Calu3 (cell line): Measurements from ENCODE around the gene VPS13D. TPM values are rescaled to one million over a fixed set of nuclear protein-coding genes. Genes with fewer than 3 reads are reported as not detected.

Source experiments
- Bru-seq: library from RNA; stranded (reverse); fragments of 400-500 nt; gene quantifications from one replicate; lab custom pipeline; 2021; lab: Mats Ljungman, UMichigan
- BruChase-seq, 2 experiments: library from RNA; stranded (reverse); fragments of 400-500 nt; gene quantifications; one replicate each; lab custom pipeline; 2021; lab: Mats Ljungman, UMichigan
- BruUV-seq: library from RNA; stranded (reverse); fragments of 400-500 nt; replicated peaks from 2 replicates; lab custom pipeline; 2021; lab: Mats Ljungman, UMichigan
- CTCF ChIA-PET: fragments of 300-600 bp; sonication (Branson Sonifier 250); formaldehyde crosslinking; loops from one replicate; lab custom pipeline; 2022; ENCODE audit warnings: antibody characterized with exemption; lab: Charles Lee
- DNase-seq: peaks from one replicate; pipeline ENCODE4 v3.0.0; 2022
- H3K27ac Mint-ChIP-seq: one replicate; pipeline ENCODE4 v1.8.0; 2022; ENCODE audit warnings: mixed read lengths; ENCODE audit not compliant: unreplicated experiment
- H3K27me3 Mint-ChIP-seq: one replicate; pipeline ENCODE4 v1.8.0; 2022; ENCODE audit warnings: mixed read lengths; ENCODE audit not compliant: unreplicated experiment
- H3K36me3 Mint-ChIP-seq: one replicate; pipeline ENCODE4 v1.8.0; 2022; ENCODE audit warnings: mild to moderate bottlenecking, moderate library complexity, mixed read lengths; ENCODE audit not compliant: insufficient read depth, unreplicated experiment
- H3K4me1 Mint-ChIP-seq: one replicate; pipeline ENCODE4 v1.8.0; 2022; ENCODE audit warnings: mild to moderate bottlenecking, low read depth, mixed read lengths; ENCODE audit not compliant: unreplicated experiment
- H3K4me3 Mint-ChIP-seq: one replicate; pipeline ENCODE4 v1.8.0; 2022; ENCODE audit warnings: mild to moderate bottlenecking, low read depth, moderate library complexity, mixed read lengths; ENCODE audit not compliant: unreplicated experiment
- H3K9me3 Mint-ChIP-seq: one replicate; pipeline ENCODE4 v1.8.0; 2022; ENCODE audit warnings: low read depth, mixed read lengths; ENCODE audit not compliant: unreplicated experiment
- CTCF ChIP-seq: fragments of 200-600 bp; IDR thresholded peaks from one replicate; pipeline ENCODE4 v1.8.0; 2022; ENCODE audit warnings: antibody characterized with exemption; ENCODE audit not compliant: unreplicated experiment
- intact Hi-C: fragments of 100-400 bp; cut with micrococcal nuclease; formaldehyde crosslinking; loops from one replicate; pipeline ENCODE4 v1.10.0; 2022; ENCODE audit not compliant: unreplicated experiment
- long read RNA-seq: library from polyadenylated mRNA; stranded (forward); transcript quantifications from one replicate; pipeline ENCODE4 v2.0.0, GENCODE V29; 2022
- total RNA-seq: library from RNA; stranded (reverse); gene quantifications from 2 replicates; pipeline ENCODE4 v1.2.3, GENCODE V29; 2022

The VPS13D gene
- 30.6 and 33.1 TPM in 2 replicates for total RNA-seq
- percentile 72 among the genes with signal in this experiment for Bru-seq, nascent RNA
- percentile 65 among the genes with signal in this experiment for BruChase-seq, experiment 1, labeled RNA remaining after a 6-hour chase
- percentile 60 among the genes with signal in this experiment for BruChase-seq, experiment 2, labeled RNA remaining after a 2-hour chase
- long read RNA-seq, partial matches to known transcripts: 4 of 8 reads
- long read RNA-seq, other reads (novel, unspliced or antisense): 4 of 8 reads

- peak; percentile 82 for DNase-seq
- intact Hi-C loops: no loop called here
- Mint-ChIP-seq H3K36me3 (peaks cover 11% of the 10 kb centered on the region), H3K27ac (no peak within 1 kb of the TSS), H3K9me3 (no peaks in the 10 kb centered on the region), H3K4me1 (no peaks in the 10 kb centered on the region), H3K27me3 (peaks cover 12% of the 10 kb centered on the region), H3K4me3 (peak within 1 kb of the TSS; percentile 78)
- BruUV-seq: no TSS peak
- peak; percentile 81 for TF ChIP-seq CTCF
- CTCF ChIA-PET: no interaction called here
Measured at GRCh38 chr1:12229835-12230548, at the start of gene VPS13D. Gene VPS13D, plus strand, starts transcription at chr1:12230030. Its CDS starts 4,237 bp downstream, at chr1:12234267.

- no peak for DNase-seq
- H3K4me1 Mint-ChIP-seq: peaks cover 21% of the 10 kb centered on the region
- no peak overlapping the region for H3K27ac Mint-ChIP-seq
- intact Hi-C loops: no loop called here
- H3K36me3 Mint-ChIP-seq: no peaks in the 10 kb centered on the region
- BruUV-seq: no TSS peak
- TF ChIP-seq CTCF: no peak
- H3K27me3 Mint-ChIP-seq: peaks cover 13% of the 10 kb centered on the region
- H3K9me3 Mint-ChIP-seq: no peaks in the 10 kb centered on the region
- CTCF ChIA-PET: no interaction called here
- H3K4me3 Mint-ChIP-seq: no peak overlapping the region
Measured at GRCh38 chr1:12180315-12180714, 49.5 kb upstream of the VPS13D start.

- Mint-ChIP-seq H3K4me3 (no peak overlapping the region), H3K36me3 (no peaks in the 10 kb centered on the region), H3K27me3 (peaks cover 13% of the 10 kb centered on the region), H3K4me1 (peaks cover 21% of the 10 kb centered on the region), H3K27ac (no peak overlapping the region), H3K9me3 (no peaks in the 10 kb centered on the region)
- CTCF ChIA-PET: no interaction called here
- no peak for TF ChIP-seq CTCF
- DNase-seq: no peak
- intact Hi-C loops: no loop called here
- no TSS peak for BruUV-seq
Measured at GRCh38 chr1:12180903-12181302, 48.9 kb upstream of the VPS13D start.

GRCh38 chr1:12181568-12181967, 48.3 kb upstream of the VPS13D start:
- Mint-ChIP-seq H3K9me3 (no peaks in the 10 kb centered on the region), H3K36me3 (no peaks in the 10 kb centered on the region), H3K4me1 (peaks cover 21% of the 10 kb centered on the region), H3K4me3 (no peak overlapping the region), H3K27me3 (peaks cover 13% of the 10 kb centered on the region), H3K27ac (no peak overlapping the region)
- CTCF ChIA-PET: interaction anchor here (0.6 kb wide), 1 partner anchor 585 kb away, joined by 3 read pairs; no protein-coding TSS in a partner anchor
- intact Hi-C loops: no loop called here
- no TSS peak for BruUV-seq
- DNase-seq: no peak
- TF ChIP-seq CTCF: no peak
